ENCODE data around the gene TTF1.
A peak's percentile ranks its signal among the peaks of the same experiment; 100 is the strongest.

TTF1 gene

DNA sequence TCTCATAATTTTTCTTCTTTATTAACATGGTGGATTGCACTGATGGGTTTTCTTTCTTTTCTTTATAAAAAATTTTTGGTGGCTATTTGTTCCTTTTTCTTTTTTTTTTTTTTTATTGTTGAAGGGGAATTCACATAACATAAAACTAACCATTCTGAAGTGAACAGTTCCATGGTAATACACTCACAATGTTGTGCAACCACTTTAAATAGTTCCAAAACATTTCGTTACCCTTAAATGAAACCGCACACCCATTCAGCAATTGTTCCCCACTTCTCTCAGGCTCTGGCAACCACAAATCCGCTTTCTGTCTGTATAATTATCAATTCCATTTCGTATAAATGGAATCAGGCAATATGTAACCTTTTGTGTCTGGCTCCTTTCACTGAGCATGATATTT lies 40.2 kb downstream of the TTF1 start:
- DNase-seq (ENCODE audit: extremely low read depth, low read depth) = no peak
- TF ChIP-seq, protein P1, sequence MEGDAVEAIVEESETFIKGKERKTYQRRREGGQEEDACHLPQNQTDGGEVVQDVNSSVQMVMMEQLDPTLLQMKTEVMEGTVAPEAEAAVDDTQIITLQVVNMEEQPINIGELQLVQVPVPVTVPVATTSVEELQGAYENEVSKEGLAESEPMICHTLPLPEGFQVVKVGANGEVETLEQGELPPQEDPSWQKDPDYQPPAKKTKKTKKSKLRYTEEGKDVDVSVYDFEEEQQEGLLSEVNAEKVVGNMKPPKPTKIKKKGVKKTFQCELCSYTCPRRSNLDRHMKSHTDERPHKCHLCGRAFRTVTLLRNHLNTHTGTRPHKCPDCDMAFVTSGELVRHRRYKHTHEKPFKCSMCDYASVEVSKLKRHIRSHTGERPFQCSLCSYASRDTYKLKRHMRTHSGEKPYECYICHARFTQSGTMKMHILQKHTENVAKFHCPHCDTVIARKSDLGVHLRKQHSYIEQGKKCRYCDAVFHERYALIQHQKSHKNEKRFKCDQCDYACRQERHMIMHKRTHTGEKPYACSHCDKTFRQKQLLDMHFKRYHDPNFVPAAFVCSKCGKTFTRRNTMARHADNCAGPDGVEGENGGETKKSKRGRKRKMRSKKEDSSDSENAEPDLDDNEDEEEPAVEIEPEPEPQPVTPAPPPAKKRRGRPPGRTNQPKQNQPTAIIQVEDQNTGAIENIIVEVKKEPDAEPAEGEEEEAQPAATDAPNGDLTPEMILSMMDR (IDR thresholded peaks at IDR 0.05; ENCODE audit: low read depth, low read length) = no peak

DNA sequence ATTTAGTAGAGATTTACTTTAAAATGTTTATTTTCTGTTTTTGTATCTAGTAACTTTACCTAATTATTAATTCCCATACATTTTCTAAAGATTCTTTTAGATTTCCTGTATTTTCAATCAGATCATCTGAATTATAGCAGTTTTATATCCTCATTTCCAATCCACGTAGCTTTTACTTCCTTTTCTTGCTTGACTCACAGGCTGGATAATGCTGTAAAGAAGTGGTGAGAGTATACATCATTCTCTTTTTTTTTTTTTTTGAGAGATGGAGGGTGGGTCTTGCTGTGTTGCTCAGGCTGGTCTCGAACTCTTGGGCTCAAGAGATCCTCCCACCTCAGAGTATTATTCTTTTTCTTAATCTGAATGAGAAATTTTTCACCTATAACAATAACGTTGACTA lies 40.7 kb downstream of the TTF1 start:
- DNase-seq (ENCODE audit: extremely low read depth, low read depth) = no peak
- TF ChIP-seq, protein P1 (IDR thresholded peaks at IDR 0.05; ENCODE audit: low read depth, low read length) = no peak

DNA sequence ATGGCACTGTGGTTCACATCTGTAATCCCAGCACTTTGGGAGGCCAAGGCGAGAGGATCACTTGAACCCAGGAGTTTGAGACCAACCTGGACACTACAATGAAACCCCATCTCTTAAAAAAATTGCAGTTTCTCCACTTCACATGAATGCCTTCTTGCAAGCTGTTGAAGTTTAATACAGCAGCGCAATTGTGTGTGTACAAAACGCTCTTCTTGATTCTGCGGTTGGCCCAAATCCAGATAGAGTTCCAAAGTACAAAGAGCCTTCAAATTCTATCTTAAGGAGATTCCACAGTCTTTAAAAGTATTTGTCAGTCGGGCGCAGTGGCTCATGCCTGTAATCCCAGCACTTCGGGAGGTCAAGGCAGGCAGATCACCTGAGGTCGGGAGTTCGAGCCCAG lies 42.6 kb downstream of the TTF1 start:
- TF ChIP-seq, protein P1 (IDR thresholded peaks at IDR 0.05; ENCODE audit: low read depth, low read length) = no peak
- DNase-seq (ENCODE audit: extremely low read depth, low read depth) = no peak

DNA sequence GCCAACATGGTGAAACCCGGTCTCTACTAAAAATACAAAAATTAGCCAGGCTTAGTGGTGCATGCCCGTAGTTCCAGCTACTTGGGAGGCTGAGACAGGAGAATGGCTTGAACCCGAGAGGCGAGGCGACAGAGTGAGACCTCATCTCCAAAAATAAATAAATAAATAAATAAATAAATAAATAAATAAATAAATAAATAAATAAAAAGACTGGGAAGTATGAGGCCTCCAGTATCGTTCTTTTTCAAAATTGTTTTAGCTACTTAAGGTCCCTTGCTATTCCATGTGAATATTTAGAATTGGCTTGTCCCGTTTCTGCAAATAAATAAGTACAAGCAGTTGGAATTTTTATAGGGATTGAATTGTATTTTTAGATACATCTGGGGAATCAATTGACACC lies 48.9 kb downstream of the TTF1 start:
- DNase-seq (ENCODE audit: extremely low read depth, low read depth) = no peak
- TF ChIP-seq, protein P1 (IDR thresholded peaks at IDR 0.05; ENCODE audit: low read depth, low read length) = no peak

DNA sequence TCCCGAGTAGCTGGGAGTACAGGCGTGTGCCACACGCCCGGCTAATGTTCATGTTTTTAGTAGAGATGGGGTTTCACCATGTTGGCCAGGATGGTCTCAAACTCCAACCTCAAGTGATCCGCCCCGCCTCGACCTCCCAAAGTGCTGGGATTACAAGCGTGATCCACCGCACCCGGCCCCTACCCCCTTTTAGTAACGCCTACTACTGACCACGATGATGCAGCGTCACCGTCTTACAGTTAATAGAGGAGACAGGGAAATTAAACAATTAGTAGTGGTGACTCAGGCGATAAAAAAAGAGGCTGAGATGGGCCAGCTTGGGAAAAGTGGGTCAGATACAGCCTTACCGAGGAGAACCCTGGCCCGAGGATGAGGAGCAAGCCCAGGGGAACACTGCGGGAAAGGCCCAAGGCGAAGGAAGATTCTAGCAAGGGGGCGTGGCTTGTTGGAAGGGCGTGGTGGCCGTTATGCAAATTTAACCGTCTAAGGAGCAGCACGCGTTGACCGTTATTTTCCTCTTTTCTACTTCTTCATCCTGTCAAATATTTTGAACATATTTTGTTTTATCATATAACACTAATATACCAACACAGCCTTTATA lies 50.2 kb downstream of the TTF1 start:
- TF ChIP-seq, protein P1 (IDR thresholded peaks at IDR 0.05; ENCODE audit: low read depth, low read length) = no peak
- no peak for DNase-seq (ENCODE audit: extremely low read depth, low read depth)

DNA sequence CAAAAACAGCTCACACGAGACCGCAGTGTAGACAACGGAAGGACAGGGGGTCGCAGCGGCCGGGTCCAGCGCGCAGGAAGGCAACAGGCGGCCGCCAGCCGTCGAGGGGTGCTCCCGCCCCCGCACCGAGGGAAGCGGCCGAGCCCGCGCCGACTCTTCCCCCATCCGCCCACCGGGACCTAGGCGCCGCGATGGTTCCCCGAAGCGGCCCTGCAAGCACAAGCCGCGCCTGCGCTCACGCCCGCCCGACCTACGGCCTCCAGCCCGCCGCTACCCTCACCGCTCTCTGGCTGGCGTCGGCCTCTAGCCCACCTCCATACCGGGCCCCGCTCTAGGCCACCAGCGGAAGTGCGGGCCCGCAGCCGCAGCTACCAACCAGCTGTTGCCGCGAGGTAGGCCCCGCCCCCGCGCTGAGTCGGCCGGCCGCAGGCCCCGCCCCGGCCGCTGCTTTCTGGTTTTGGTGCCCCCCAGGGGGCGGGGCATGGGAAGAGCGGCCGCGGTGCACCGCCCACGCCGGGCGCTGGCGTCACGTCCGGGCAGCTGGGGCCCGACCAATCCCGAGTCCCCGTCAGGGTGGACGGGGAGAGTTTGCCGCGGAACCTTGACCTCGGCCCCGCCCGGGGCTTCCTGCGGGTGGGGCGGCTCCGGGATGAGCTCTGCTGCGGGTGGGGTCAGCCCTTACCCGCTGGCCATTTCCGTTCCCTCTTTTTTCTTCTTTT lies 51.8 kb downstream of the TTF1 start, which contains the start of gene SETX:
Gene SETX (minus strand): TSS at position 350 of the 719 bp plus-strand sequence. CDS start 5,558 bp downstream, outside the sequence.
- TF ChIP-seq, protein P1 (IDR thresholded peaks at IDR 0.05; ENCODE audit: low read depth, low read length) = no peak
- peak; percentile 92 for DNase-seq (ENCODE audit: extremely low read depth, low read depth)

DNA sequence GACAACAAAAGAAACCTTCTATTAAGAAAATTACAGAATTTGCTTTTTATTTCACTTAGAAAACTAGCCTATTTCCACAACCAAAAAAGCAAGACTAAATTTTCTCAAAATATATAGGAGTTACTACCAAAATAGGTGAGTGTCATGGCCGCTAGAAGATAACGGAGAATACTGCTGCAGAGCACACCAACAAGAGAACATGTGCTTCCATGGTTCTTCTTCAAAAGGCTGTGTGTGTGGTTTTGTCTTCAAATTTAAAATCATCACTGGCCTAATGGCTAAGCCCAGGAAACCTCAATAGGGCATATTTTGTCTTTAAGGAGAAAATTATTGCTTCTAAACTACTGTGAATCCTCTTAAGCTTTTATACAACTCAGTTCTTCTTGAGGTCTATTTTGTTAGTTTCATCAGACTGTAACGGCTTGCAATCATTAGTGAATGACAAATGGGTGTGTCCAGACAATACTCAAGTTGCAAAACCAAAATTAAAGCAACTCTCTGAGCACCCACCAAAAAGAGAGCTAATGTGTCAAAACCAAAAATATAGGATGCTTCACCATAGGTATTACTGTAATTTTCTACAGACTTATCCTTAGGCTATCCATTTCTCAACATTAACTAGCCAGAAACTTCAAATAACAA lies 55.1 kb downstream of the TTF1 start:
- TF ChIP-seq, protein P1 (IDR thresholded peaks at IDR 0.05; ENCODE audit: low read depth, low read length) = no peak
- no peak for DNase-seq (ENCODE audit: extremely low read depth, low read depth)

Measured in AG09319 (cell line).